HG03378 (cell line): ENCODE results near the gene HIVEP3.

Source experiments
- ATAC-seq: cut with Tn5 transposase; IDR thresholded peaks from one replicate; pipeline ENCODE4 v1.9.1; 2021; ENCODE audit warnings: mild to moderate bottlenecking, moderate library complexity; ENCODE audit not compliant: unreplicated experiment

Gene HIVEP3

DNA sequence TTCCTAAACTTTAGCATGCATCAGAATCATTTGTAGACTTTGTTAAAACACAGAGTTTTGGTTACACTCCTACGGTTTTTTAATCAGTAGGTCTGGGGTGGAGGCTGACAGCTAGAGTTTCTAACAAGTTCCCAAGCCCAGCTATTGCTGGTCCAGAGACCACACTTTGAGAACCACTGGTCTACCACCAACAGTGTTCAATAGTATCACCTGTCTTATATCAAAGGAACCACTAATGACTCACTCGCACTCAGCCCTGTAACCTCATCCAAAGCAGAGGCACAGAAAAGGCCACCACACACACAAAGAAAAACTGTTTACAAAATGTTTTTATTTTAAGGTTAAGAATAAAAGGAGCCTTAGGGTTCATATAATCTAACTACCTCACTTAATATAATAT, 68.7 kb downstream of the HIVEP3 start:
- no peak for ATAC-seq

GRCh38 chr1:41849211-41849759, 69.4 kb downstream of the HIVEP3 start:
- no peak for ATAC-seq

DNA sequence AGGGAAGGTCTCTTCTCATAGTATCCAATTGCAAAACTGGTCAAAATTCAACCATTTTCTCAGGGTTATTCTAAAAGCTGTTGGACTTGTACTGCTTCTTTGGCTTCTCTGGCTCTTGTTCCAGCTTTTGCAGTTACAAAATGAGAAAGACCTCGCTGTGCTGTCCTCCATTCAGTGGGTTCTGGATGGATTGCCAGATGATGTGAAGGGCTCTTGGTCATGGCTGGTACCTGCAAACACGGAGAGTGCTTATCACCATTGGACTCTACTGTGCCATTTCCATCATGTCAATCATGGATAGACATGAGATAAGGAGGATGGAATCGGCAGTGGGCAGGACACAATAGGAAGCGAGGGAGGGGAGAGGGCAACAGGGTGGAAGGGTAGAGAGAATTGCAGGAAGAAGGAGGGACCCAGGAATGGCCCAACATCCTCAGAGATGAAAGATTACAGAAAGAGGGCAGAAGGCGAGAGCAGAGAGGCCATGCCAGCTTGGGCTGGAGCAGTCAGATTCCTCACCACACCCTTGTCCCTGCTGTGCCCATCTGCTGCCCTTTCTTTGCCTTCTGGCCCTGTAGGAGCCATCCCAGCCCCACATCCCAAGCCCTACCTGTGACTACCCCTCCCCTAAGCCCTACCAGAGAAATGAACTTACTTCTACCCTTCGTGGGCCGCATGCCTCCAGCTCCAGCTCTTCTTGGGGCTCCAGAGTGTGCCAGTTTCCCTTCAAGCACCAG, 70.3 kb downstream of the HIVEP3 start:
- ATAC-seq: no peak

DNA sequence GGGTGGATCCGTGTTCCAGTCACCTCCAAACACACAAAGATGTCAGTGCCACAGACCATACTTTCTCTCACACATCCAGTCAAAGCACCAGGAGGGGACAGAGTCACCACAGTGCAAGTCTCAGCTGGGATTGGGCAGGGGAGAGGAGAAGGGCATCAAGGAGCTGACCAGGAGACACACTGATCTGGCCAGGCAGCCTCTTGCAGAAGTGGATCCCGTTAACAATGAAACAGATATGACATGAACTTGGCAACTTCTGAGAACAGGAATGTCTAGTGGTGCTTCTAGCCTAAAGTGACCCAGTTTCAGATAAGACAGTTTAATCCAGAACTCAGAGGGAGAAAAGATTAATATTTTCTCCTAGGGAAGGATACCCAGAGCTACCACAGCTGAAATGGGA, 71.0 kb downstream of the HIVEP3 start:
- no peak for ATAC-seq

DNA sequence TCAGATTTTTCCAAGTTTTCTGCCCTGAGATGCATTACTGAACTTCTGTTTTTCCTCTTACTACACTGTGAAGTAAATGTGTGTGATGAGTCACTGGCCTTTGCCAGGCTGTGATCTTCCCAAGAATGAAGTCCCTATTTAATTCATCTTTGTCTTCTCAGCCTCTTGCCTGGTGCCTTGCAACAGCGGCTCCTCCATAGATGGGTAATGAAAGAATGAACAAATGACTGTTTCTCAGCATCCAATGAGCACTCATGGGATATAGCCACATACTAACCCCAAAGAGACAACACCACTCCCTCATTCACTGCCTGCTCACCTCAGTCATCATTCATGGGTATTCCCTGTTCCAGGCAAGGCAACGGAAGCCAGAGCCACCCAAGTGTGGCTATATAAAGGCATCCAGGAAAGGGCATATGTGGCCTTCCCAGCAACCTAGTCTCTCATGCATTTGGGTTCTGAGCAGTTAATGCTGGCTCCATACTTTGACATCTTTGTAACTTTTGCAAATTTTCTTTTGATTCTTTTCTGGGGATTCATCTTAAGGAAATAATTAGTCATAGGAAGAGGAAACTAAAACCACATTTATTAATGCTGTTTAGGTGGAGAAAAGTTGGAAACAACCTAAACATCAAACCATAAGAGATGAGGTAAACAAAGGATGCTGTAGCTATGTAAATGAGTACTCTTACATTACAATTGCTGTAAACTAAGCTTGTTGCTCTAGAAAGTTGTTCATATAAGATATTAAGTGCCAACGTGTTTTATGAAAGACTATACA, 71.9 kb downstream of the HIVEP3 start:
- ATAC-seq: no peak

GRCh38 chr1:41844781-41845272, 73.9 kb downstream of the HIVEP3 start:
- ATAC-seq: no peak

- ATAC-seq: no peak
These were observed 74.5 kb downstream of the HIVEP3 start for GRCh38 chr1:41844255-41844654.

GRCh38 chr1:41842993-41843755, 75.5 kb downstream of the HIVEP3 start:
- no peak for ATAC-seq

DNA sequence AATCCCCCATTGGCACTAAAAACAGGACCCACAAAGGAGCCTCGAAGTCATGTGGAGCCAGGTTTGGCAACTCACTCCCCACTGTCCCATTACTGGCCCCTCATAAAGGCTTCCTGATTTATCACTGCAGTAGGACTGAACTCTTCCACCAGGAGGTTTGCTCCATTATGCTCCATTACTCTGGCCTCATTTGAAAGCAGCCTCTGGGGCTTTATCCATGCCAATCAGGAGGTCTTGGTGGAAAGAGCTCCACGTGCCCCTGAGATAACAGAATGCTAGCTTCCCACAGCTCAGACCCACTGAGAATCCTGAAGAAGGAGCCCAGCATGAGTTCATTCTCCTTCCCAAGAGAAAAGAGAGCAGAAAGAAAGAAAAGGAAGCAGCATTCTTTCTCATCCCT, 76.4 kb downstream of the HIVEP3 start:
- no peak for ATAC-seq

DNA sequence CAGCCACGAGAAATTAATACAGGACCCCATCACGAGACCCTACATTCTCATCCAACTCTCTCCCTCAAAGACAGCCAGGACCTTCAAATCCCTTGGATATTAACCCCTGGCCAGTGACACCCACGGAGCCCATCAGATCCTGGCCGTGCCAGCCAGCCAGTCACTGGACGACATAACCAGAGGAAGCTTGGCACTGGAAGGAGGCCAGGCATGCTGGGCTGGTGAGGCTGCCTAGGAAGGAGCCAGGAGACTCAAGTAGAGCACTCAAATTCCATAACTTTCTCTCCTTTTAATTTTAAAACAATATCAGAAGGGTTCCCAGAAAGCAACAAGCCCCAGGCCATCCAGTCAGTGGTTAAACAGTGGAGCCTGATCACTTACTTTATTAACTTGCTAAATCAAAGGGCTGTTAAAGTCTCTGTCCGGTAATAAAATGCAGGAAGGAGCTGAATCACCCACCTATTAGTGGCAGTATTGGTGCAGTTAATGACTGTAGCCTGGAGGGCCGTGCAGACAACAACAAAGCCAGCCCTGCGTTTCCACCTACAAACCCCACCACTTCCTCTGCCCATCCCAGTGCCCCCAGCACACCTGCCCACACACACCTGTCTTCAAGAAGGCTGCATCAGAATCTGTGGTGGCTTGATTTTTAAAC, 78.0 kb downstream of the HIVEP3 start:
- no peak for ATAC-seq

- no peak for ATAC-seq
These were observed 80.5 kb downstream of the HIVEP3 start for GRCh38 chr1:41838266-41838665.

GRCh38 chr1:41837691-41838090, 81.0 kb downstream of the HIVEP3 start:
- ATAC-seq: no peak

GRCh38 chr1:41835485-41835884, 83.2 kb downstream of the HIVEP3 start:
- ATAC-seq: no peak

DNA sequence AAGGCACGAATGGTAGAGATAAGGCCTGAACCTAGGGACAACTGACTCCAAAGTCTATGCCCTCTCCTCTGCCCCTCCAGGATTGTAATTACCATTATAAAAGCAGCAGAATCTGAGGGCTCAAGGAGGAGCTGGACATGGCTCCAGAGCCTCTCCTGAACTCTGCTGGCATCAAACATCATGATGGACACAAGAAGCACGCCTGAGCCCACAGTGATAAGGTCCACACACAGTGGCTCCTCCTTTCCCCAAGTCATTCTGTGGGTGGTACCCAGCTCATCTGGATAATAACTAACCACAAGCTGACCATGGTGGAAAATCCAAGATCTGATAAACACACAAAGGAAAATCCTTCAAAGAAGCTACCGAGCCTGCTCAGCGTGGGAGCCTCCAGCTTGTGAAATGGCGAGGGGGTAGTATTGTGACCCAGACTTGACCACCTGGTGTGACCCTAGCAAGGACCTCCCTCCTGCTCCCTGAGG, 85.2 kb downstream of the HIVEP3 start:
- ATAC-seq: no peak

GRCh38 chr1:41830726-41831125, 88.0 kb downstream of the HIVEP3 start:
- ATAC-seq: no peak

GRCh38 chr1:41827991-41828570, 90.6 kb downstream of the HIVEP3 start:
- no peak for ATAC-seq

- no peak for ATAC-seq
These were observed 95.3 kb downstream of the HIVEP3 start for GRCh38 chr1:41823471-41823870.

DNA sequence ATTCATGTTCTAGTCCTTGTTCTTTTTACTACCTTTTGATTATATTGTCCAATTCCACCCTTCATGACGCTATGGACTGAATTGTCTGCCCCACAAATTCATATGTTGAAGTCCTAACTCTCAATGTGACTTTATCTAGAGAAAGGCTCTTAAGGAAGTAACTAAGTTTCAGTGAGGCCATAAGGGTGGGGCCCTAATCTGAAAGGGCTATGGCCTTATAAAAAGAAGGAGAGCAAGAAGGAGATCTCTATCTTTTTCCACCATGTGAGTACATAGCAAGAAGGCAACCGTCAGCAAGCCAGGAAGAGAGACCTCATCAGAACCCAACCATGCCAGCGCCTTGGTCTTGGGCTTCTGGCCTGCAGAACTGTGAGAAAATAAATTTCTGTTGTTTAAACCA, 95.9 kb downstream of the HIVEP3 start:
- ATAC-seq: no peak

- ATAC-seq: no peak
These were observed 98.9 kb downstream of the HIVEP3 start for GRCh38 chr1:41819843-41820242.

DNA sequence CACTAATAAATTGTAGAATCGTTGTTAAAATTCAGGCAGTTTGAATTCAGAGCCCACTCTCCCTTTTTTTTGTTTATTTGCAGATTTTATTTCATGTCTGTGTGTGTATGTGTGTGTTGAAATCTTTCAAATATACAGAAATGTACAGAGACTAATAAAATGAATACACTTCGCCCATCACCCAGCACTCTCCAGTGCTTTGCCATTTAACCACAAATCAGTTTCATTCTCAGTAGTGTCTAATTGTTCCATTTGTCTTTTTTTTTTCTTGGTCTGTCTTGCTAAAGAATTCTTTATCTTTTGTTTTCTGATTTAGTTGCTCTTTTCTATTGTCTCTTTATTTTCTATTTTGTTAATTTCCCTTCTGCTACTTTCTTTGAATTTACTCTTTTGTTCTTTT, 99.7 kb downstream of the HIVEP3 start:
- no peak for ATAC-seq
